Activated CD8-positive, alpha-beta memory T cell treated with anti-CD3 and anti-CD28 coated beads for 24 hours (primary cell): ENCODE data around the gene SLC26A4.
A peak's percentile ranks its signal among the peaks of the same experiment; 100 is the strongest.
"Not testable (repeated sequence)": the region's sequence is repeated elsewhere in the genome, so short reads cannot be mapped to it uniquely, and the experiment has no call there.

ENCODE experiments used
- DNase-seq: peaks from one replicate; pipeline ENCODE4 v3.0.0-alpha.2; 2020

The SLC26A4 gene

DNA sequence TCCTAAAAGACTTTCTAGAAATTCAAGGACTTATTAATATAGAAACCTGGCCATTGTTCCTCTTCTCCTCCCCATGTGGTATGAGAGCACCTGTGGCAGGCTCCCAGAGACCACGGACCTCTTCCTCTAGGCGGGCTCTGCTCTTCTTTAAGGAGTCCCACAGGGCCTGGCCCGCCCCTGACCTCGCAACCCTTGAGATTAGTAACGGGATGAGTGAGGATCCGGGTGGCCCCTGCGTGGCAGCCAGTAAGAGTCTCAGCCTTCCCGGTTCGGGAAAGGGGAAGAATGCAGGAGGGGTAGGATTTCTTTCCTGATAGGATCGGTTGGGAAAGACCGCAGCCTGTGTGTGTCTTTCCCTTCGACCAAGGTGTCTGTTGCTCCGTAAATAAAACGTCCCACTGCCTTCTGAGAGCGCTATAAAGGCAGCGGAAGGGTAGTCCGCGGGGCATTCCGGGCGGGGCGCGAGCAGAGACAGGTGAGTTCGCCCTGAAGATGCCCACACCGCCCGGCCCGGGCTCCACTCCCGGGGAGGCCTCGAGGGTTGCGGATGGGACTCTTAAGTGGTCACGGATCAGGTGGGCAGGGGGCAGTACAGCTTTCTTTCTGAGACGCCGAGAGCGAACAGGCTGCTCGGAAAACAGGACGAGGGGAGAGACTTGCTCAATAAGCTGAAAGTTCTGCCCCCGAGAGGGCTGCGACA is at the start of gene SLC26A4:
Gene SLC26A4, plus strand, starts transcription at position 448 of the 700 bp plus-strand sequence. CDS start 814 bp downstream, outside the sequence.
- peak; percentile 71 for DNase-seq

DNA sequence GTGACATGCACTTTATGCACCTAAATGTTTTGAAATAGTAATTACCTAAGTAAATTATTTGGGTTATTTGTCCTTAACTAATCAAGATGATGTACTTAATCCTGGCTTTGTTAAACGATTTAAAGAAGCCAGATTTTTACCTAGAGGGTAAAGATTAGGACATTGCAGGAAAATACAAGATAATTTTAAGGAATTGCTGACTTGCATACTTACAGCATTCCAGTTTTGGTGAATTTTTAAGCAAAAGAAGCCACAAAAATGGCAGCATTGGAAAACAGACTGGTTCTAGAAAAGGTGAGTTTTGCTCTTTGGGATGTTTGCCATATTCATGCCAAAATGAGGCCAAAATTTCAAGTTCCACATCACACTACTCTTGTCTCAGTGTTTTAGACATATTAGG is 47.2 kb upstream of the SLC26A4 start:
- DNase-seq = no peak

DNA sequence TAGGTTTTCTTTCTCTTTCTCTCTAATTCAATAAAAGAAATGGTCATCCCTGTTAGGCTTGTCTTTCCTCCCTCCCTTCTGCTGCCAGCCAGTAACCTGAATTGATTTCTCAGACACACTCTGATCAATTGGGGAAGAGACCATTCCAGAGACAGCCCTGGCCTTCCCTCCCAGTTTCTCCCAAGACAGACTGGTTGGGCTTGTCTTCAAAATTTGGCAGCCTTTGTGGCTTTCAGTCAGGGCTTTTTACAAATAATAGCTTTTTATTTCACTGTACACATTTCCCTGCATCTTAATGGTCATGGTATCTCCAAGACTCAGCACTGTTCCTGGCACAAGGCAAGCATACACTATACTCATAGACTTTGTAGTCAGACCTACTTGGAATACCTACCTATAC is 46.7 kb upstream of the SLC26A4 start:
- no peak for DNase-seq

DNA sequence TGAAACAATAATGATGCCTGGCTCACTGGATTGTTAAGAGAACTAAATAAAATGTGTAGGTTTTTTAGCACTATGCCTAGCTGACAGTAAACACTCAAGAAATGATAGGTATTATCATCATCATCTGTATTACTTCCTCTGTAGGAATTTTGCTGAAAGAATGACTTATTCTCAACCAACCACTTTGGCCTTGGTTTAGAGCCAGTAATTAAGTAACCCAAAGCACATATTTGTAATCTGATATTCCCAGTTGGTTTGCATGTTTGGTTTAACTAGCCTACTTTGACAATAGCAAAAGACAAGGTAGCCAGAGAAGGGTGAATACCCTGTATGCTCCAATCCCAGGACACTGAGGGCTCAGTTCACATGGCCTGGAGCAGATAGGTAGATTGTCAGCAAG is 46.2 kb upstream of the SLC26A4 start:
- no peak for DNase-seq

DNA sequence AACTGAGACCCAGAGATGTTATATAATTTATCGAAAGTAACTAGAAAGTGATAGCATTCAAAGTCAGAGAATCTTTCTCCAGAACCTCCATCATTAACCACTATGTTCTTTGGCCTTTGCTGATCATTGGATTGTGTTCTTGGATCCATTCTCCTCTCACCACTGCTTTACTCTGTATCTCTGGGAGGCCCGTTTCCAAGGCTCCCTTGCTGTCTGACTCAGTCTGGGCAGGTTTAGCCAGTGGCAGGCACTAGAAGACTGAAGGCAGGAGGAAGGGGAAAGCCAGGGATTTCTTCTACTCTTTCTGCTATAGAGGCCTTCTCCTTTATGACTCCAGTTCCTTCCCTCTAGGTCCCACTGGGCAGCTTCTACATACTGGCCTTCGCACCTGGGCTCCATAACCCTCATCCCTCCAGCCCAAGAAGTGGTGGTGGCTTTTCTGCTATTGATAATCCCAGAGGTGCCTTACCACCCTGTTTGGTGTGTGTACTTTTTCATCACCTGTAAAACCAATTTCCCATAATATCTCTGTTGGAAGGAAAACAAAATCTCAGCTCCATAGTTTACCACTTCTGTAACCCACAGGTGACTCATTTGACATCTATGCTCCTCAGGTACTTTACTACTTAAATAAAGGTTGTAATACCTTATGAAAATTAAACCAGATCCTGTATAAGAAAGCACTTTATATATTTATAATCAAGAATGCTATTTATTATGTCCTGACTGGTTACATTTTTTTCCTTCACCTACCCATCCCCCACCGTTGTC is 44.5 kb upstream of the SLC26A4 start:
- DNase-seq = no peak

DNA sequence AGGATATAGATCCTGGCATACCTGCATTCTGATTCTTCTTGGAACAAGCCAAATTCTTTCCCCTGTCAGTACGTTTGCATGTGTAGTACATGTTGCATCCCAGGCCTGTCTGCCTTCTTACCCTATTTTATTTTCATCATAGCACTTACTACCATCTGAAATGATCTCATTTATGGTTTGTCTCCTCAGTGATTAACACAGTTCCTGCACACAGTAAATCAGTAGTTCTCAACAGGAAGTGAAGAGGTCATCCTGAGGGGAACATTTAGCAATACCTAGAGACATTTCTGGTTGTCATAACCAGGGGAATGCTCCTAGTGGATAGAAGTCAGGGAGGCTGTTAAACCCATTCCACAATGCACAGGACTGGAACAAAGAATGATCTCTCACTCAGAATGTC is 38.2 kb upstream of the SLC26A4 start:
- DNase-seq = no peak

DNA sequence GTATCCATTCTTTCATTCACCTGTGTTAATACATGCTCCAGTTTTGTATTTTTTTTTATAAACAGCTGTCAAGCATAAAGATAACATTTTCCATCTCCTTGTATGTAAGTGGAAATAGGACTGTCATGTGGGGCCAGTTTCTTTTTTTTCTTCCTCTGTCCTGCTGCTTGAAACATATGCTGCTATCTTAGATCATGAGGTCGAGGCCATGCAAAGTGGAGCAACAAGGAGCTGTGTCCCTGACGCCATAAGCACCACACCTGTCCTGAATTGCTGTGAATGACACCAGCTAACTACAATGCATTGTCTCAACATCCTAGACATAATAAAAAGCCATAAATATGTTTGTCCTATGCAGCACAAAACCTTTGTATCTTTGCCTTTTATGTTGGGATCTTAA is 37.7 kb upstream of the SLC26A4 start:
- no peak for DNase-seq

DNA sequence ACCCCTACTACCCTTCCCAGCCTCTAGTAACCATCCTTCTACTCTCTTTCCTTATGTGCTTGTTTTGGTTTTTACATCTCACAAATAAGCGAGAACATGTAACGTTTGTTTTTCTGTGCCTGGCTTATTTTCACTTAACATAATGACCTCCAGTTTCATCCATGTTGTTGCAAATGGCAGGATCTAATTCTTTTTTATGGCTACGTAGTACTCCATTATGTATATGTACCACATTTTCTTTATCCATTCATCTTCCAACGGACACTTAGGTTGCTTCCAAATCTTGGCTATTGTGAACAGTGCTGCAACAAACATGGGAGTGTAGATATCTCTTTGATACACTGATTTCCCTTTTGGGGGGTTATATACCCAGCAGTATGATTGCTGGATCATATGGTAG is 33.6 kb upstream of the SLC26A4 start:
- no peak for DNase-seq

DNA sequence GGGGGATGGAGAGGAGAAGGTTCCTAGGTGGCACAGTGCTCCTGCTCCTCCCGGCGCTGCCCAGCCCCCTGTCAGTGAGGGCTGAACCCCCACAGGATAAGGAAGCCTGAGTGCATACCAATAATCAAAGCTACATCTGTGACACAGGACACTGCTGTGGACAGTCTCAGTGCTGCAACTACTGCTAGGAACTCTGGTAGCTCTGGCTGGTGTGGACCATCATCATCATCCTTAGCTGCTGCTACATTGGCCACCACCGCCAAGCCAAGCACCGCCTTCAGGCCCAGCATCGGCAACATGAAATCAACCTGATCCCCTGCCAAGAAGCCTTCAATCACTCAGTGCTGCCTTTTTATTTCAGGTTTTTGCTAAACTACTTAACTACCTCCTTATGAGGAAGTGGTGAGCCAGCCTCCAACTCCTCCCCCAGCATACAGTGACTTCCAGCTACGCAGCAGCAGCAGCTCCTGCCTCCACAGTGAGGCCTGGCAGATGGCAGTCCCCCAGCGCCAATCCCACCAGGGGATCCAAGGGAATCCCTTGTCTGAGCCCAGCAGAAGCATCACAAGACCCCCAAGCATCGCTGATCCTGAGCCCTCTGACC is 32.1 kb upstream of the SLC26A4 start:
- DNase-seq = no peak

DNA sequence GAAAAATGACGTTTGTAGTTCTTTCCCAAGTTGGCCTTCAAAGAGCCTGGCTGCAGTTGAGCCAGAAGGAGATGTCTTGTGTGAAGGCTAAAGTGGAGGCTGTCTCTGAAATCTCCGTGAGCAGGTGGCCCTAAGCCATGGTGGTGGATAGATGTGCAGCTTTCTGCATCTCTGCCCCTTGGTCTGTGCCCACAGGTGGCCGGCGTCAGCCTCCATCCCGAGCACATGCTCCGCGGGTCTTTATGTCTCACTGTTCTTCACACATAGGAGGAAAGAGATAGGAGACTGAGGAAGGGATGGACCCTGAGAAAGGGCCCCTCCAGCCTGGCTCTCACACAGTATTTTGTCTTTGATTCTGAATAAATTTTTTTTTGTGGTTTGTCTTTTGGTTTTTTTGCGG is 30.3 kb upstream of the SLC26A4 start:
- no peak for DNase-seq

DNA sequence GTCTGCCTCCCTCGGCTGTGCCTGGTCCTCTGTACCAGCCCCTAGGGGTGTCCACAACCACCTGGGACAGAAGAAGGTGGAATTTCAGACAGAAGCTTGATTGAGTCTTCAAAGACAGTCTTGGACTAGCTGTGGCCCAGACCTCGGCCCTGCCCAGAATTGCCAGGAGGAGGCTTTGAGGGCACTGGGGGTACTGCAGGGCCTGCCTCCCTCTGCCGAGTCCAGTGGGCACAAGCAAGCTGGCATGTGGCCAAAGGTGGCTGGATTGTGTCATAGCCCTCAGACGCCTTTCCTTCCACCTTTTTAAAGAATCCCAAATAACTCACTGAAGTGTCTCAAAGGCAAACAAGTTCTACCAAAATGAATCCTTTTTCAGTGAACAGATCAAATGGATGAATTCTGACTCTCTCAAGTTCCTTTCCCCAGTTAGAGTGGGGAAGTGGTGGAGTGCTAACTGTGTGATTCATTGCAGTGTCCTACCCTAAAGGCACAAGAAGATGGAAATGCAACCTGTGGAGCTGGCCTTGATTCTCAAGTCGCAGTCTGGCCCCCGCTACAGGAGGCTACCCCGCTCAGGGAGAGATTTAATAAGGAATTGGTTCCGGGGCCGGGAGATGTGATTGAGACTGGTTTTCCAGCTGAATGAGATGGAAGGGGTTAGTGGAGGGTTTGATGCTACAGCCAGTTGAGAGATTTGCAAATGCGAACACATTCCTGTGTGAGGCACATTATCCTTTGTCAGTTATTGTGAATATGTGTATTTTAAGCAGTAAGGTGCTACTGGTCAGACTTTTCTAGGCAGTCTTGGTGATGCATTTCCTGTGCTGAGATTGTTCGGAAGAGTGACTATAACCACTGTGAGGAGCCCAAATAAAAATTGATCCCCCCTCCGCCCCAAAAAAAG is 28.8 kb upstream of the SLC26A4 start:
- DNase-seq = no peak

DNA sequence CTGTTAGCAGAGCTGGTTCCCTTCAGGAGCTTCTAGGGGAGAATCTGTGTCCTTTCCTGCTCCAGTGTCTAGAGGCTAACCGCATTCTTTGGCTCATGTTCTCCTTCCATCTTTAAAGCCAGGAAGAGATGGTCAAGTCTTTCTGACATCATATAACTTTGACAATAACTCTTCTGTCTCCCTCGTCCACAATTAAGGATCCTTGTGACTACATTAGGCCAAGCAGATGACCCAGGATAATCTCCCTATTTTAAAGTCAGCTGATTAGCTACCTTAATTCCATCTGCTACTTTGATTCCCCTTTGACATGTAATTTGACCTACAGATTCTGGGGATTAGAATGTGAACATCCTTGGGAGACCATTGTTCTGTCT is 28.1 kb upstream of the SLC26A4 start:
- DNase-seq = no peak

DNA sequence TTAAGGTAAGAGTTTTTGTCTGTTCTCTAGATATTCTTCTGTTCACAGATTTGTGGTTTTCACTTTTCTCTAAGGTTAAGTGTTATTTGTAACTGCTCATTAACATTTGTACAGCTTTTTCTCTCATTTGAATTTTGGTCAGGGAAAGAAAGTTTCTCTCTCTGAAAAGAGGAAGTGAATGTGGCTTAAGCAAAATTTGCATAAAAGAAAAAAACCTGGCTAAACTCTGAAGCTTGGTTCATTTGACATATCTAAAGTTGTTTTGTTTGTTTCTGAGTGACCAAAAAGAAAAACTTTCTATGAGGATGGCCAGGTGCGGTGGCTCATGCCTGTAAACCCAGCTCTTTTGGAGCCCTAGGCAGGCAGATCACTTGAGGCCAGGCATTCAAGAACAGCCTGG is 22.0 kb upstream of the SLC26A4 start:
- DNase-seq = no peak

DNA sequence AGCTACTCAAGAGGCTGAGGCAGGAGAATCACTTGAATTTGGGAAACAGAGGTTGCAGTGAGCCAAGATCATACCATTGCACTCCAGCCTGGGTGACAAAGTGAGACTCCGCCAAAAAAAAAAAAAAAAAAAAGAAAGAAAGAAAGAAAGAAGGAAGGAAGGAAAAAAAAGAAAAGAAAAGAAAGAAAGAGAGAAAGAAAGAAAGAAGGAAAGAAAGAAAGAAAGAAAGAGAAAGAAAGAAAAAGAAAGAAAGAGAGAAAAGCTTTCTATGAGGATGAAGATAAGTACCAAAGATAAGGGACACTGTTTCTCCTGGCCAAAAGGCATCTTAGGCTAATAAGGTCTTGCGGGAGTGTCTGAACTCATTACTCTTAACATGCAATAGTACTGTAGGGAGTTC is 21.6 kb upstream of the SLC26A4 start:
- not testable (repeated sequence) for DNase-seq

DNA sequence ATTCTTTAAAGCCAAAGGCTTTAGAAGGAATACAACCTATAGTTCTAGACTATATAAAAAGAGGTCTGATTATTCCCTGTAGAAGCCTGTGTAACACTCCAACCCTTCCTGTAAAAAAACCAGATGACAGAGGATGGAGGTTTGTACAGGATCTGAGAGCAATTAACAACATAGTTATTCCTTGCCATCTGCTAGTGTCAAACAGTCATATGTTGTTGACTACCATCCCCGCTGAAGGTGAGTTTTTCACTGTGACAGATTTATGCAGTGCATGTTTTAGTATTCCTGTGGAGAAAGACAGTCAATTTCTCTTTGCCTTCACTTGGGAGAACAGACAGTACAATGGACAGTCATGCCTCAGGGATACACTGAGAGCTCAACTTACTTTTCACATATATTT is 19.0 kb upstream of the SLC26A4 start:
- no peak for DNase-seq

DNA sequence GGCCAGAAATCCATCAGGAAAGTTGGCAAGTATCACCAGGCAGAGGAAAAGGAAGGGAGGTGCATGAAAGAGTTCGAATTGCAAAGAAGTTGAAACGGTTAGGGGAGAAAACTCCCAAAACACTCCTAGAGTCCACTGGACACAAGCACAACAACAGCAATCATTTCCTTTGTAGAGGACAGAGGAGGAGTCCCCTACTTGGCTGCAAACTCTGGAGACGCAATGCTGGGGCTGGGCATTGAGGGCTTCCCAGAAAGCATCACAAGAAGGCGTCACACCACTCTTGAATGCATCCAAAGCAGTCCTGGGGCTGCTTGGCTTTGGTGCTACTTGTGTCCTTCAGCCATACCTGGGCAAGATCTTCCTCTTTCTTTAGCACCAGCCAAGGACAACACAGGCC is 18.1 kb upstream of the SLC26A4 start:
- no peak for DNase-seq

DNA sequence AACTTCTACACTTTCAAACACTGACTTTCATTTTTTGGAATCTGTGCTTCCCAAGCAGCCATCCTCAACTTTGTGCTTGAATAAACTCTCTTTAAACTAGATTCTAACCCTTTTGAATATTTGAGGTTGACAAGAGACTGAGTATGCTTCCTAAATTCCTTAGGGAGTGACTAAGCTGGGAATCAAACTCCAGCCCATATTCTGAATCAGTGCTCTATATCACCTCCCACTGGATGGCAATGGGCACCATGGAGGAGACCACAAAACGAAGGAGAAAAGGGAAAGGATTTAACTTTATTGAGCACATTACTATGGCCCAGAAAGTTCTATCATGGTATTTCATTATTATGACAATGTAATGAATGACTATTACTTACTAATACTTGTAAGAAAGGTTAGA is 17.2 kb upstream of the SLC26A4 start:
- no peak for DNase-seq

DNA sequence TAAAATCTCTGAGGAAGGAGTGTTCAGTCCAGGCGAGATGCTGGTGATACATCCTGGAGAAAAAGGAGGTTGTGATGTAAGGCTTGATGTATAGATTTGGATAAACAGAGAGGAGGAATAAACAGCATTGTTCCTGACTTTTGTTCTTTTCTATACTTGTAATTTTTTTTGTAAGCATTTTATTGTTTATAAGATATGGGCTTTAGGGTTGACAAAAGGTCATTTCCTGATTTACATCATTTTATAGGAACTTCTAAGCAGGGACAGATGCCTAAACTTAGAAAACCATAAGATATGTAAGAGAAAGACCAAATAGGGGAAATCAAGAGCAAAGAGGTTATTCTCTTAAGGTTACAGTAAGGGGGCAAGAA is 16.7 kb upstream of the SLC26A4 start:
- no peak for DNase-seq

DNA sequence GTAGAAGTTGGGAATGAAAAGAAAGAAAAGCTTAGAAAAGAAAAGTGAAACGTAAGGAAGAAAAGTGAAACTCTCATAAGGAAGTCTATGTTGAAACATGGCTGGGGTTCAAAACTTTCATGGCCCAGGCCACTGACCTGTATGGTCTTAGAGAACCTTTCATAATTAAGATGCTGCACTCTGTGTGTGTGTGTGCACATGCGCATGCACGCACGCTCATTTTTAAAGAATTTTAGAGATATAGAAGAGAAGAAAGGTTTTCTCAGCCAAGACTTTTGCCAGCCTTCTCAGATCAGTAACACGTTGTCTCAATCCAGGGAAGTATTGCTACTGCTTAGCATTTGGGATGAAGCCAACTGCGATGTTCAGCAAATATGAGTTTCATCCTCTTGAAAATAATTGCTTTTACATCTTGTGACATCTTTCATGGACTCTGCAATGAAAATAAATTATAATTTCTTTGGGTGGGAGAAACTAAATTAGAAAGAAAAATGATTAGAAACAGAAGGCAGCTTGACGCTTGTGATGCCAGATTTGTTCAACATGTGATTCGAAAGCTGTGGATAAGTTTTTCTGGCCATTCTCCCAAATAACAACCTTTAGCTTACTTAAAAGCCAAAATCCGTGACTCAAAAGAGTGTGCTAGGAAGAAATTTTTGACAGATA is 16.2 kb upstream of the SLC26A4 start:
- no peak for DNase-seq

DNA sequence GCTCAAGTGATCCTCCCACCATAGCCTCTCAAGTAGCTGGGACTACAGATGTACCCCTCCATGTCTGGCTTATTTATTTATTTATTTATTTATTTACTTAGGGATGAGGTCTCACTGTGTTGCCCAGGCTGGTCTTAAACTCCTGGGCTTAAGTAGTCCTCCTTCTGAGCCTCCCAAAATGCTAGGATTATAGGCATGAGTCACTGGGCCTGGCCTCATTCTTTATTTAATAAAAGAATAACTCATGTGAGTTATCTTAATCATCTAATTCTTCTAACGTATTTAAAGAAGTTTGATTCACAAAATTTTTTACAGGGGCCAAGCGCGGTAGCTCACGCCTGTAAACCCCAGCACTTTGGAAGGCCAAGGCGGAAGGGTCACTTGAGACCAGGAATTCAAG is 8.0 kb upstream of the SLC26A4 start:
- DNase-seq = no peak

DNA sequence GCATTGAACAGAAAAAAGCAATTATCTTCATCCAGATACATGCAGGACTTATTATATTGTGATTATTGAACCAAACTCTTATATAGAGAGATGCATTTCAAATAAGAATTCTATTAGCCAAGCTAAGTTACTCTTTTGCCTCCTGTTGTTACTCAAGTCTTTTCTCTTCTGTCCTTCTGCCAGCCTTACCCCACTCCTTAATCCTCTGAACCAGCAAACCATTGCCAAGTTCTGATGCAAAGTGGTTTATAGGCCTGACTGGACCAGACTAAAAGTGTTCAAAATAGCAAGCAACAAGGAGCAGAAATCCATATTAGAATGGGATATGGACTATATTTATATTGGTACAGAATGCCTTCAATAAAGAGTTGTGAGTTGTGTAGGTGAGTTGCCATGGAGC is 2.2 kb upstream of the SLC26A4 start:
- no peak for DNase-seq

DNA sequence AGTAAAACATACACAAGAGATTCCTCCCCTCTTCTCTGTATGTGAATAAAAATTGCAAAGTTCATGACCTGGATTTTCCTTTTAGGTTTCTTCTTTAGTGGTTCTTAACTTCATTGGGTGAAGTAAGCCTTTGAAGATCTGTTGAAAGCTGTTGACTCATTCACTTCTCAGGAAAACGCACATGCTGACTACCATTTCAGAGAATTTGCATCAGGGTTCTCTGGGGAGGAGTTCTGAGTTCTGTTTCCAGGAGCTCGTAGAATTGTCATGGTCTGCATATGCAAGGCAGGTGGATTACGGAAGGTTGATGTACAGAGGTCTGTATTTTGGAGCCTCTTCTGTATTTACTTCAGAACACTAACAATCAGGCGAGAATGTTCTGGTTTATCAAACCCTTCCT is 962 bp upstream of the SLC26A4 start:
- no peak for DNase-seq
